Chondrocyte (in vitro differentiated cells): Measurements from ENCODE around the gene ZG16B. TPM values are rescaled to one million over a fixed set of nuclear protein-coding genes. Genes with fewer than 3 reads are reported as not detected.

Source experiments
- DNase-seq: peaks from one replicate; pipeline ENCODE4 v3.0.0; 2021; ENCODE audit warnings: mixed read lengths, low spot score
- H3K27ac Mint-ChIP-seq: one replicate; pipeline ENCODE4 v1.8.0; 2021; ENCODE audit warnings: mild to moderate bottlenecking, moderate library complexity, mixed read lengths; ENCODE audit not compliant: unreplicated experiment
- H3K27me3 Mint-ChIP-seq: 2 replicates; pipeline ENCODE4 v1.8.0; 2021; ENCODE audit warnings: low read depth, mixed read lengths
- H3K36me3 Mint-ChIP-seq: 2 replicates; pipeline ENCODE4 v1.8.0; 2021; ENCODE audit warnings: low read depth, mixed read lengths
- H3K4me1 Mint-ChIP-seq: 2 replicates; pipeline ENCODE4 v1.8.0; 2021; ENCODE audit warnings: low read depth, mild to moderate bottlenecking, mixed read lengths
- H3K4me3 Mint-ChIP-seq: one replicate; pipeline ENCODE4 v1.8.0; 2021; ENCODE audit warnings: mild to moderate bottlenecking, moderate library complexity, mixed read lengths; ENCODE audit not compliant: unreplicated experiment
- H3K9me3 Mint-ChIP-seq: 2 replicates; pipeline ENCODE4 v1.8.0; 2021; ENCODE audit warnings: low read depth, mixed read lengths
- long read RNA-seq: library from polyadenylated mRNA; stranded (forward); transcript quantifications from one replicate; pipeline ENCODE4 v2.0.0, GENCODE V29; 2021
- total RNA-seq: library from RNA; stranded (reverse); gene quantifications from 3 replicates; pipeline ENCODE4 v1.2.1, GENCODE V29; 2021
- TF ChIP-seq, protein P1 (sequence below): fragments of 200-600 bp; sonication (generic); IDR thresholded peaks from 2 replicates; pipeline ENCODE4 v1.5.0; 2021; ENCODE audit warnings: antibody characterized with exemption, mild to moderate bottlenecking, moderate library complexity

The ZG16B gene
- 2.1 to 2.6 TPM in 2 of 3 replicates, not detected in the other for total RNA-seq
- long read RNA-seq, partial matches to known transcripts, result 0 of 3 reads
- long read RNA-seq, other reads (novel, unspliced or antisense), result 2 of 3 reads

- no peaks in the 10 kb centered on the region for H3K9me3 Mint-ChIP-seq
- peaks cover 3% of the 10 kb centered on the region for H3K4me1 Mint-ChIP-seq
- TF ChIP-seq, protein P1, sequence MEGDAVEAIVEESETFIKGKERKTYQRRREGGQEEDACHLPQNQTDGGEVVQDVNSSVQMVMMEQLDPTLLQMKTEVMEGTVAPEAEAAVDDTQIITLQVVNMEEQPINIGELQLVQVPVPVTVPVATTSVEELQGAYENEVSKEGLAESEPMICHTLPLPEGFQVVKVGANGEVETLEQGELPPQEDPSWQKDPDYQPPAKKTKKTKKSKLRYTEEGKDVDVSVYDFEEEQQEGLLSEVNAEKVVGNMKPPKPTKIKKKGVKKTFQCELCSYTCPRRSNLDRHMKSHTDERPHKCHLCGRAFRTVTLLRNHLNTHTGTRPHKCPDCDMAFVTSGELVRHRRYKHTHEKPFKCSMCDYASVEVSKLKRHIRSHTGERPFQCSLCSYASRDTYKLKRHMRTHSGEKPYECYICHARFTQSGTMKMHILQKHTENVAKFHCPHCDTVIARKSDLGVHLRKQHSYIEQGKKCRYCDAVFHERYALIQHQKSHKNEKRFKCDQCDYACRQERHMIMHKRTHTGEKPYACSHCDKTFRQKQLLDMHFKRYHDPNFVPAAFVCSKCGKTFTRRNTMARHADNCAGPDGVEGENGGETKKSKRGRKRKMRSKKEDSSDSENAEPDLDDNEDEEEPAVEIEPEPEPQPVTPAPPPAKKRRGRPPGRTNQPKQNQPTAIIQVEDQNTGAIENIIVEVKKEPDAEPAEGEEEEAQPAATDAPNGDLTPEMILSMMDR, result no peak
- H3K4me3 Mint-ChIP-seq, result no peak within 1 kb of the TSS
- peaks cover 17% of the 10 kb centered on the region for H3K27me3 Mint-ChIP-seq
- peak; percentile 81 for DNase-seq
- H3K36me3 Mint-ChIP-seq, result no peaks in the 10 kb centered on the region
- peak within 1 kb of the TSS; percentile 32 for H3K27ac Mint-ChIP-seq
These were observed at the start of gene ZG16B for GRCh38 chr16:2829501-2830354. ZG16B (plus strand) TSS chr16:2830303; CDS start chr16:2830442, 139 bp downstream.

- no peaks in the 10 kb centered on the region for H3K9me3 Mint-ChIP-seq
- no peaks in the 10 kb centered on the region for H3K36me3 Mint-ChIP-seq
- H3K4me3 Mint-ChIP-seq, result no peak overlapping the region
- TF ChIP-seq, protein P1, result no peak
- H3K27ac Mint-ChIP-seq, result no peak overlapping the region
- H3K27me3 Mint-ChIP-seq, result peaks cover 3% of the 10 kb centered on the region
- DNase-seq, result peak; percentile 82
- peaks cover 10% of the 10 kb centered on the region for H3K4me1 Mint-ChIP-seq
These were observed 47.3 kb upstream of the ZG16B start for GRCh38 chr16:2782583-2783351.

DNA sequence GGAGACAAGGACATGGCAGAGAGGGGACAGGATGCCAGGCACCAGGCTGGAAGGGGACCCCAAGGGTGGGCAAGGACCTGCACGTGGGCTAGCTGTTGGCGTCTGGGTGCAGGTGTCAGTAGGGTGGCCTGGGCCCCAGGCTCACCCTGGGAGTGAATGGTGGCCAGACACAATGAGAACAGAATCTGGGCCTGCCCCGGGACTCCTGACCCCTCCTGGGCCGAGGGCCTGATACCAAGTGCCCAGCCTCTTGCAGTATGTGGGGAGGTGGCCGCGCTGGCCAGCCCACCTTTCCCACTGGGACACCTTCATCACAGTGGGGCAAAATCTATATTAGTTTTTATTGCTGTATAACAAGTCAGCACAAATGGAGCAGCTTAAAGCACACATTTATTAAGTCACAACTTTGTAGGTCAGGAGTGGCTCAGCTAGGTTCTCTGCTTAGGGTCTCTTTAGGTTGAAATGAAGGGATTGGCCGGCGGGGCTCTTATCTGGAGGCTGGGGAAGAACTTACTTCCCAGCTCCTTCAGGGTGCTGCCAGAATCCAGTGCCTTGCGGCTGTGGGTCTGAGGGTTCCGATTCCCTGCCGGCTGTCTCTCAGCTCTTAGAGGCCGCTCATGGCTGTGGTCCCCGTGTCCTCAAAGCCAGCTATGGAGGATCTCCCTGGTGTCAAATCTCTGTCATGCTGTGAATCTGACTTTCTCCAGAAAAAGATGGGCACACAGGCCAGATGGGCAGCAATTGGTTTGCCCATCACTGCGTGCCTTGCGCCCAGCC lies 46.3 kb upstream of the ZG16B start:
- Mint-ChIP-seq H3K27me3 (peaks cover 8% of the 10 kb centered on the region), H3K36me3 (no peaks in the 10 kb centered on the region), H3K9me3 (no peaks in the 10 kb centered on the region), H3K4me1 (no peaks in the 10 kb centered on the region), H3K27ac (no peak overlapping the region), H3K4me3 (no peak overlapping the region)
- DNase-seq, result peak; percentile 82
- TF ChIP-seq, protein P1, result no peak

- Mint-ChIP-seq H3K4me1 (no peaks in the 10 kb centered on the region), H3K27ac (no peak overlapping the region), H3K9me3 (no peaks in the 10 kb centered on the region), H3K36me3 (no peaks in the 10 kb centered on the region), H3K4me3 (no peak overlapping the region), H3K27me3 (peaks cover 10% of the 10 kb centered on the region)
- peak; percentile 57 for DNase-seq
- TF ChIP-seq, protein P1, result no peak
These were observed 45.6 kb upstream of the ZG16B start for GRCh38 chr16:2784358-2785100.
